Neural progenitor cell (in vitro differentiated cells): ENCODE results near the gene CCR7. TPM values are rescaled to one million over a fixed set of nuclear protein-coding genes. Genes with fewer than 3 reads are reported as not detected.

Experiments used
- DNase-seq: peaks from one replicate; pipeline ENCODE4 v3.0.0-alpha.2; 2016; ENCODE audit warnings: low spot score
- H2AFZ ChIP-seq: fragments of 200-600 bp; sonication (generic); replicated peaks from 2 replicates; pipeline ENCODE4 v1.6.1; 2016; ENCODE audit warnings: antibody characterized with exemption
- H3F3A ChIP-seq: fragments of 200-600 bp; sonication (generic); 2 replicates; pipeline ENCODE4 v1.6.1; 2016; ENCODE audit warnings: antibody characterized with exemption, low read depth
- H3K27ac ChIP-seq: fragments of 200-600 bp; sonication (generic); 2 replicates; pipeline ENCODE4 v1.5.1; 2016; ENCODE audit warnings: mild to moderate bottlenecking
- H3K27me3 ChIP-seq: fragments of 200-600 bp; sonication (generic); 2 replicates; pipeline ENCODE4 v1.6.1; 2016; ENCODE audit warnings: mild to moderate bottlenecking, moderate library complexity
- H3K36me3 ChIP-seq: fragments of 200-600 bp; sonication (generic); 2 replicates; pipeline ENCODE4 v1.5.1; 2016
- H3K4me1 ChIP-seq: fragments of 200-600 bp; sonication (generic); 2 replicates; pipeline ENCODE4 v1.6.1; 2016; ENCODE audit warnings: mixed run types
- H3K4me2 ChIP-seq: fragments of 200-600 bp; sonication (generic); 2 replicates; pipeline ENCODE4 v1.6.1; 2016
- H3K4me3 ChIP-seq: fragments of 200-600 bp; sonication (generic); 2 replicates; pipeline ENCODE4 v1.5.1; 2016
- H3K79me2 ChIP-seq: fragments of 200-600 bp; sonication (generic); 2 replicates; pipeline ENCODE4 v1.6.1; 2016; ENCODE audit warnings: low read depth
- H3K9ac ChIP-seq: fragments of 200-600 bp; sonication (generic); 2 replicates; pipeline ENCODE4 v1.6.1; 2016
- H3K9me3 ChIP-seq: fragments of 200-600 bp; sonication (generic); 2 replicates; pipeline ENCODE4 v1.5.1; 2016; ENCODE audit warnings: low read depth
- H4K20me1 ChIP-seq: fragments of 200-600 bp; sonication (generic); 2 replicates; pipeline ENCODE4 v1.6.1; 2016; ENCODE audit warnings: low read depth
- H3K27ac Mint-ChIP-seq: 3 replicates; pipeline ENCODE4 v1.8.0; 2021; ENCODE audit warnings: mixed read lengths
- H3K27me3 Mint-ChIP-seq: 2 replicates; pipeline ENCODE4 v1.8.0; 2022; ENCODE audit warnings: low read depth, mild to moderate bottlenecking, inconsistent platforms, moderate library complexity, mixed read lengths; ENCODE audit not compliant: insufficient read depth
- H3K36me3 Mint-ChIP-seq: 3 replicates; pipeline ENCODE4 v1.8.0; 2021; ENCODE audit warnings: mixed read lengths
- H3K4me1 Mint-ChIP-seq: 3 replicates; pipeline ENCODE4 v1.8.0; 2021; ENCODE audit warnings: mixed read lengths
- H3K4me3 Mint-ChIP-seq: 3 replicates; pipeline ENCODE4 v1.8.0; 2021; ENCODE audit warnings: mild to moderate bottlenecking, moderate library complexity, mixed read lengths
- H3K9me3 Mint-ChIP-seq: 3 replicates; pipeline ENCODE4 v1.8.0; 2020; ENCODE audit warnings: mixed read lengths
- CTCF ChIP-seq: fragments of 200-600 bp; sonication (generic); IDR thresholded peaks from 2 replicates; pipeline ENCODE4 v1.5.1; 2017; ENCODE audit warnings: antibody characterized with exemption, mild to moderate bottlenecking
- EZH2 ChIP-seq: fragments of 200-600 bp; sonication (generic); IDR thresholded peaks from 2 replicates; pipeline ENCODE4 v1.6.1; 2017; ENCODE audit warnings: antibody characterized with exemption, mild to moderate bottlenecking, moderate library complexity
- EZH2phosphoT487 ChIP-seq: fragments of 200-600 bp; sonication (generic); IDR thresholded peaks from 2 replicates; pipeline ENCODE4 v1.6.1; 2017; ENCODE audit warnings: antibody characterized with exemption
- total RNA-seq: library from RNA; depleted of rRNA; stranded (reverse); fragments of >200 nt; gene quantifications from 2 replicates; pipeline ENCODE4 v1.2.3, GENCODE V29; 2015; ENCODE audit warnings: low replicate concordance

Gene CCR7
- total RNA-seq, 1 donor from 2014 or later: not detected

- H3K4me3 ChIP-seq: no peak overlapping the region
- no peaks in the 10 kb centered on the region for H3K4me1 ChIP-seq
- no peak overlapping the region for H3K4me3 Mint-ChIP-seq
- no peaks in the 10 kb centered on the region for H3K36me3 ChIP-seq
- no peaks in the 10 kb centered on the region for H3K27me3 ChIP-seq
- H3K4me2 ChIP-seq: no peak overlapping the region
- H3K36me3 Mint-ChIP-seq: no peaks in the 10 kb centered on the region
- no peaks in the 10 kb centered on the region for H3K79me2 ChIP-seq
- peaks cover 26% of the 10 kb centered on the region for H3K4me1 Mint-ChIP-seq
- H3K9ac ChIP-seq: no peak overlapping the region
- H3K9me3 Mint-ChIP-seq: no peaks in the 10 kb centered on the region
- TF ChIP-seq EZH2phosphoT487 (no peak), EZH2 (no peak), CTCF (no peak)
- no peaks in the 10 kb centered on the region for H4K20me1 ChIP-seq
- H3K9me3 ChIP-seq: no peaks in the 10 kb centered on the region
- peak overlapping the region; percentile 32 for H3K27ac Mint-ChIP-seq
- H2AFZ ChIP-seq: no peak overlapping the region
- H3K27ac ChIP-seq: no peak overlapping the region
- no peaks in the 10 kb centered on the region for H3F3A ChIP-seq
- no peak for DNase-seq
- H3K27me3 Mint-ChIP-seq: peaks cover 8% of the 10 kb centered on the region
These were observed 26.2 kb downstream of the CCR7 start for GRCh38 chr17:40538936-40539705.

GRCh38 chr17:40538019-40538935 lies 27.0 kb downstream of the CCR7 start:
- H3K9ac ChIP-seq: no peak overlapping the region
- H4K20me1 ChIP-seq: no peaks in the 10 kb centered on the region
- Mint-ChIP-seq H3K9me3 (no peaks in the 10 kb centered on the region), H3K27ac (no peak overlapping the region), H3K4me1 (peaks cover 26% of the 10 kb centered on the region), H3K4me3 (no peak overlapping the region), H3K36me3 (no peaks in the 10 kb centered on the region), H3K27me3 (peaks cover 12% of the 10 kb centered on the region)
- H3K4me1 ChIP-seq: no peaks in the 10 kb centered on the region
- H3K4me3 ChIP-seq: no peak overlapping the region
- no peaks in the 10 kb centered on the region for H3K27me3 ChIP-seq
- H3K9me3 ChIP-seq: no peaks in the 10 kb centered on the region
- H3K36me3 ChIP-seq: no peaks in the 10 kb centered on the region
- no peak for TF ChIP-seq CTCF
- TF ChIP-seq EZH2phosphoT487: no peak
- no peak for TF ChIP-seq EZH2
- H3K79me2 ChIP-seq: no peaks in the 10 kb centered on the region
- no peaks in the 10 kb centered on the region for H3F3A ChIP-seq
- H2AFZ ChIP-seq: no peak overlapping the region
- no peak for DNase-seq
- H3K4me2 ChIP-seq: no peak overlapping the region
- H3K27ac ChIP-seq: no peak overlapping the region

GRCh38 chr17:40536295-40537171 lies 28.7 kb downstream of the CCR7 start:
- H3K36me3 Mint-ChIP-seq: no peaks in the 10 kb centered on the region
- H3K27ac Mint-ChIP-seq: no peak overlapping the region
- Histone ChIP-seq H3K79me2 (no peaks in the 10 kb centered on the region), H3K4me3 (no peak overlapping the region), H3K36me3 (no peaks in the 10 kb centered on the region), H3F3A (no peaks in the 10 kb centered on the region), H4K20me1 (no peaks in the 10 kb centered on the region), H3K4me2 (no peak overlapping the region), H3K27me3 (no peaks in the 10 kb centered on the region), H2AFZ (peak overlapping the region; percentile 68), H3K9ac (no peak overlapping the region), H3K27ac (no peak overlapping the region), H3K4me1 (no peaks in the 10 kb centered on the region), H3K9me3 (no peaks in the 10 kb centered on the region)
- TF ChIP-seq EZH2 (no peak), CTCF (no peak), EZH2phosphoT487 (no peak)
- no peaks in the 10 kb centered on the region for H3K9me3 Mint-ChIP-seq
- DNase-seq: no peak
- peaks cover 14% of the 10 kb centered on the region for H3K4me1 Mint-ChIP-seq
- no peak overlapping the region for H3K4me3 Mint-ChIP-seq
- H3K27me3 Mint-ChIP-seq: peaks cover 12% of the 10 kb centered on the region
